Prostate gland (tissue), 2 donors: Measurements from ENCODE around the gene PSEN1. TPM values are rescaled to one million over a fixed set of nuclear protein-coding genes. Genes with fewer than 3 reads are reported as not detected.

ENCODE experiments used
- DNase-seq: peaks from one replicate; pipeline ENCODE4 v3.0.0-alpha.2; 2019; ENCODE audit warnings: low spot score
- H3K27ac ChIP-seq, 2 donors: fragments of 200-600 bp; sonication (generic); 2 replicates each; pipeline ENCODE4 v1.5.1; 2017 to 2019
- H3K27me3 ChIP-seq: fragments of 200-600 bp; sonication (generic); replicated peaks from 2 replicates; pipeline ENCODE4 v1.5.1; 2019; ENCODE audit not compliant: insufficient read depth
- H3K36me3 ChIP-seq, 2 donors: fragments of 200-600 bp; sonication (generic); 1 replicate in 1 of 2; 2 replicates in 1 of 2; pipeline versions ENCODE4 v1.5.1 to v1.8.1; 2017 to 2019
- H3K4me1 ChIP-seq: fragments of 200-600 bp; sonication (generic); replicated peaks from 2 replicates; pipeline ENCODE4 v1.5.1; 2019
- H3K4me3 ChIP-seq, 2 donors: fragments of 200-600 bp; sonication (generic); 2 replicates each; pipeline ENCODE4 v1.5.1; 2017 to 2019
- H3K9me3 ChIP-seq: fragments of 200-600 bp; sonication (generic); 2 replicates; pipeline ENCODE4 v1.5.1; 2017
- CTCF ChIP-seq, 4 experiments: fragments of 200-600 bp in 2 of 4; fragments of 450-650 bp in 2 of 4; sonication (generic) in 2 of 4; IDR thresholded peaks; 1 replicate in 3 of 4; 2 replicates in 1 of 4; pipeline ENCODE4 v1.5.1; 2016 to 2019; ENCODE audit warnings: antibody characterized with exemption in 4 of 4, mild to moderate bottlenecking in 2 of 4, moderate library complexity in 2 of 4
- POLR2A ChIP-seq: fragments of 450-650 bp; IDR thresholded peaks from one replicate; pipeline ENCODE4 v1.6.1; 2016; ENCODE audit warnings: antibody characterized with exemption, mild to moderate bottlenecking
- POLR2AphosphoS5 ChIP-seq: sonication (generic); formaldehyde crosslinking; IDR thresholded peaks from one replicate; pipeline ENCODE4 v1.6.1; 2017; ENCODE audit warnings: antibody characterized with exemption
- WGBS: methylation state at CpG from one replicate; pipeline ENCODE4 v1.1.5; 2018; 5-methylcytosine and 5-hydroxymethylcytosine counted together
- intact Hi-C: fragments of 100-400 bp; cut with DNase I; formaldehyde crosslinking; loops from one replicate; pipeline ENCODE4 v1.14.2; 2022
- total RNA-seq, 2 donors: library from RNA; depleted of rRNA; stranded (reverse); fragments of >200 nt; gene quantifications; one replicate each; pipeline ENCODE4 v1.1.0, GENCODE V29; 2016

Gene PSEN1
- total RNA-seq, 2 donors from 2014 or later: 46.3 to 61.9 TPM

DNA sequence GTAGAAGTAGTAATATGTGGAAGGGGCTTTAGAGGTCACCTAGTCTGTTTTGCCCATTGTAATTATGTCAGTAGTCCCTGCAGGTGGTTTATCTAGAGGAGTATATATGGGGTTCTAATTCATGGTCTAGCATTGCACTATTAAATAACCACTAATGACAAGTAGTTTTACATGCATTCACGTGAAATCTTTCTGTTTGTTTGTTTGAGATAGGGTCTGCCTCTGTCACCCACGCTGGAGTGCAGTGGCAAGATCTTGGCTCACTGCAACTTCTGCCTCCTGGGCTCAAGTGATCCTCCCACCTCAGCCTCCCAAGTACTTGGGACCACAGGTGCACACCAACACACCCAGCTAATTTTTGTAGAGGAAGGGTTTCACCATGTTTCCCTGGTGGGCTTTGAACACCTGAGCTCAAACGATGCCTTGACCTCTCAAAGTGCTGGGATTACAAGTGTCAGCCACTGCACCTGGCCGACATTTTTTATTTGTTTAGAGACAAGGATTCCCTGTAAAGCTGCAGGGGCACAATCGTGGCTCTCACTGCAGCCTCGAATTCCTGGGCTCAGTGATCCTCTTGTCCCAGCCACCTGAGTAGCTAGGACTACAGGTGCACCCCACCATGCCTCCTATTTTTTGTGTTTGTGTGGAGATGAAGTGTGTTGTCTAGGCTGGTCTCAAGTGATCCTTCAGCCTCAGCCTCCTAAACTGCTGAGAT lies 12.0 kb upstream of the PSEN1 start:
- intact Hi-C loops: no loop called here
- peaks cover 2% of the 10 kb centered on the region for H3K4me1 ChIP-seq
- H3K4me3 ChIP-seq: no peak overlapping the region
- 42% methylated on average over 6 of the region's 6 CpGs for WGBS
- H3K9me3 ChIP-seq: no peaks in the 10 kb centered on the region
- TF ChIP-seq POLR2A (no peak), CTCF (IDR thresholded peaks at IDR 0.05) (no peak), POLR2AphosphoS5 (no peak)
- H3K36me3 ChIP-seq: peaks cover 0 to 4% of the 10 kb centered on the region in 2 donors
- no peaks in the 10 kb centered on the region for H3K27me3 ChIP-seq
- DNase-seq: no peak
- H3K27ac ChIP-seq: no peak overlapping the region

GRCh38 chr14:73125169-73125588 lies 11.1 kb upstream of the PSEN1 start:
- WGBS: 58% methylated on average over 5 of the region's 5 CpGs
- no peak for DNase-seq
- Histone ChIP-seq H3K27me3 (no peaks in the 10 kb centered on the region), H3K4me1 (peaks cover 2% of the 10 kb centered on the region), H3K27ac (no peak overlapping the region), H3K4me3 (no peak overlapping the region), H3K9me3 (no peaks in the 10 kb centered on the region), H3K36me3 (no peaks in the 10 kb centered on the region)
- intact Hi-C loops: no loop called here
- no peak for TF ChIP-seq CTCF (IDR thresholded peaks at IDR 0.05)

- WGBS: 65% methylated on average over 3 of the region's 3 CpGs
- Histone ChIP-seq H3K36me3 (no peaks in the 10 kb centered on the region), H3K4me3 (no peak overlapping the region), H3K4me1 (peaks cover 2% of the 10 kb centered on the region), H3K27me3 (no peaks in the 10 kb centered on the region), H3K9me3 (no peaks in the 10 kb centered on the region), H3K27ac (no peak overlapping the region)
- TF ChIP-seq POLR2AphosphoS5 (no peak), POLR2A (no peak), CTCF (IDR thresholded peaks at IDR 0.05) (no peak)
- intact Hi-C loops: no loop called here
- DNase-seq: no peak
Measured at GRCh38 chr14:73125746-73126145, 10.6 kb upstream of the PSEN1 start.

- WGBS: 94% methylated on average over 3 of the region's 3 CpGs
- H3K9me3 ChIP-seq: no peaks in the 10 kb centered on the region
- intact Hi-C loops: no loop called here
- no peaks in the 10 kb centered on the region for H3K36me3 ChIP-seq
- no peak overlapping the region for H3K27ac ChIP-seq
- no peak for DNase-seq
- no peak overlapping the region for H3K4me3 ChIP-seq
- TF ChIP-seq CTCF (IDR thresholded peaks at IDR 0.05) (no peak), POLR2AphosphoS5 (no peak), POLR2A (no peak)
- no peaks in the 10 kb centered on the region for H3K27me3 ChIP-seq
- peaks cover 9% of the 10 kb centered on the region for H3K4me1 ChIP-seq
Measured at GRCh38 chr14:73133795-73134194, 2.5 kb upstream of the PSEN1 start.

- H3K9me3 ChIP-seq: no peaks in the 10 kb centered on the region
- TF ChIP-seq CTCF (IDR thresholded peaks at IDR 0.05) (no peak), POLR2A (no peak)
- no peak for DNase-seq
- H3K27ac ChIP-seq: peak overlapping the region; percentile 90 to 99
- no peaks in the 10 kb centered on the region for H3K36me3 ChIP-seq
- WGBS: 2% methylated on average over 16 of the region's 16 CpGs
- peaks cover 9% of the 10 kb centered on the region for H3K4me1 ChIP-seq
- peak overlapping the region; percentile 56 to 98 for H3K4me3 ChIP-seq
- intact Hi-C loops: no loop called here
- H3K27me3 ChIP-seq: no peaks in the 10 kb centered on the region
Measured at GRCh38 chr14:73136085-73136386, 271 bp upstream of the PSEN1 start.
